H1 (cell line): ENCODE results near the gene GNG5. TPM values are rescaled to one million over a fixed set of nuclear protein-coding genes. Genes with fewer than 3 reads are reported as not detected.

Experiments
- CTCF ChIA-PET: fragments of 300-600 bp; sonication (Branson Sonifier 250); formaldehyde crosslinking; loops from one replicate; lab custom pipeline; 2021; ENCODE audit not compliant: partially characterized antibody; lab: Charles Lee
- POLR2A ChIA-PET: fragments of 300-600 bp; sonication (Branson Sonifier 250); formaldehyde crosslinking; loops from one replicate; lab custom pipeline; 2021; ENCODE audit warnings: inconsistent platforms; ENCODE audit not compliant: partially characterized antibody; lab: Charles Lee
- DNase-seq, 2 experiments: peaks; one replicate each; pipeline versions ENCODE4 v3.0.0 to v3.0.0-alpha.2; 2010 to 2022; ENCODE audit warnings: low spot score in 2 of 2, low read depth in 1 of 2, mixed read lengths in 1 of 2
- FAIRE-seq: peaks from 2 replicates; lab custom pipeline; 2011; peaks lifted over from hg19 to GRCh38; lab: Jason Lieb, UNC
- H2AFZ ChIP-seq: 2 replicates; pipeline ENCODE4 v1.8.1; 2012; ENCODE audit warnings: low read length, inconsistent platforms
- H2AK5ac ChIP-seq: 2 replicates; pipeline ENCODE4 v1.6.1; 2013; ENCODE audit warnings: low read depth, low read length
- H2BK120ac ChIP-seq: replicated peaks from 2 replicates; pipeline ENCODE3; 2013; ENCODE audit warnings: low read depth, low read length, inconsistent platforms
- H2BK12ac ChIP-seq: 2 replicates; pipeline ENCODE4 v1.6.1; 2013; ENCODE audit warnings: low read depth, low read length
- H2BK15ac ChIP-seq: 2 replicates; pipeline ENCODE4 v1.6.1; 2013; ENCODE audit warnings: low read length
- H2BK20ac ChIP-seq: 2 replicates; pipeline ENCODE4 v1.6.1; 2013; ENCODE audit warnings: low read length
- H2BK5ac ChIP-seq: 2 replicates; pipeline ENCODE4 v1.6.1; 2013; ENCODE audit warnings: low read depth, low read length
- H3K14ac ChIP-seq: 2 replicates; pipeline ENCODE4 v1.6.1; 2013; ENCODE audit warnings: inconsistent platforms; ENCODE audit not compliant: insufficient read length
- H3K18ac ChIP-seq: 2 replicates; pipeline ENCODE4 v1.6.1; 2013; ENCODE audit warnings: low read length; ENCODE audit errors: extremely low read depth
- H3K23ac ChIP-seq: 2 replicates; pipeline ENCODE4 v1.6.1; 2013; ENCODE audit warnings: inconsistent platforms; ENCODE audit not compliant: insufficient read length
- H3K23me2 ChIP-seq: 2 replicates; pipeline ENCODE4 v1.6.1; 2013; ENCODE audit warnings: low read depth, low read length
- H3K27ac ChIP-seq: 2 replicates; pipeline ENCODE4 v1.6.1; 2011; ENCODE audit warnings: low read depth, low read length, inconsistent platforms
- H3K27me3 ChIP-seq, 4 experiments: replicated peaks in 1 of 4; 1 replicate in 1 of 4; 2 replicates in 3 of 4; pipeline versions ENCODE4 v1.6.1 to v1.8.1; 2011 to 2013; ENCODE audit warnings: low read length in 3 of 4, mild to moderate bottlenecking in 3 of 4, inconsistent platforms in 2 of 4, mixed read lengths in 2 of 4, moderate library complexity in 1 of 4; ENCODE audit not compliant: control insufficient read depth in 3 of 4, insufficient read depth in 3 of 4; ENCODE audit errors: extremely low read depth in 1 of 4
- H3K36me3 ChIP-seq, 4 experiments: 2 replicates each; pipeline versions ENCODE4 v1.6.1 to v1.8.1; 2011 to 2013; ENCODE audit warnings: mild to moderate bottlenecking in 4 of 4, low read length in 3 of 4, moderate library complexity in 2 of 4, control low read depth in 1 of 4, inconsistent platforms in 1 of 4; ENCODE audit not compliant: insufficient read depth in 4 of 4, control insufficient read depth in 2 of 4
- H3K4ac ChIP-seq: replicated peaks from 2 replicates; pipeline ENCODE3; 2013; ENCODE audit warnings: low read length, low read depth, mixed read lengths, inconsistent platforms; ENCODE audit not compliant: insufficient read length
- H3K4me1 ChIP-seq, 4 experiments: replicated peaks in 1 of 4; 1 replicate in 1 of 4; 2 replicates in 3 of 4; pipeline versions ENCODE4 v1.6.1 to v1.8.1; 2011 to 2013; ENCODE audit warnings: low read length in 3 of 4, inconsistent platforms in 2 of 4, mixed read lengths in 1 of 4; ENCODE audit not compliant: insufficient read depth in 4 of 4, control insufficient read depth in 3 of 4
- H3K4me2 ChIP-seq, 2 experiments: 2 replicates each; pipeline versions ENCODE4 v1.6.1 to v1.8.1; 2011 to 2013; ENCODE audit warnings: low read depth in 2 of 2, low read length in 2 of 2, control low read depth in 1 of 2, inconsistent platforms in 1 of 2, mild to moderate bottlenecking in 1 of 2; ENCODE audit not compliant: insufficient read depth in 1 of 2
- H3K4me3 ChIP-seq, 4 experiments: fragments of 200-600, 300-600 bp in 1 of 4; sonication (generic), shearing (Covaris generic), sonication (Bioruptor Twin) in 1 of 4; 2 replicates each; pipeline versions ENCODE4 v1.5.1 to v1.8.1; 2011 to 2016; ENCODE audit warnings: low read length in 4 of 4, low read depth in 3 of 4, control low read depth in 2 of 4, inconsistent platforms in 2 of 4, mild to moderate bottlenecking in 2 of 4, mixed read lengths in 1 of 4, moderate library complexity in 1 of 4; ENCODE audit not compliant: insufficient read depth in 2 of 4; ENCODE audit errors: extremely low read depth in 1 of 4
- H3K56ac ChIP-seq: replicated peaks from 2 replicates; pipeline ENCODE3; 2013; ENCODE audit warnings: low read depth, mild to moderate bottlenecking, mixed read lengths, low read length, inconsistent platforms; ENCODE audit not compliant: insufficient read length
- H3K79me1 ChIP-seq: 2 replicates; pipeline ENCODE4 v1.6.1; 2013; ENCODE audit warnings: low read depth, low read length, control low read depth
- H3K79me2 ChIP-seq, 2 experiments: 2 replicates each; pipeline versions ENCODE4 v1.6.1 to v1.8.1; 2012 to 2013; ENCODE audit warnings: low read length in 2 of 2, mild to moderate bottlenecking in 2 of 2, inconsistent platforms in 1 of 2; ENCODE audit not compliant: insufficient read depth in 2 of 2, control insufficient read depth in 1 of 2
- H3K9ac ChIP-seq, 4 experiments: replicated peaks in 1 of 4; 1 replicate in 1 of 4; 2 replicates in 3 of 4; pipeline versions ENCODE4 v1.6.1 to v1.8.1; 2011 to 2013; ENCODE audit warnings: low read depth in 3 of 4, low read length in 3 of 4, control low read depth in 2 of 4, mild to moderate bottlenecking in 2 of 4, moderate library complexity in 2 of 4, inconsistent platforms in 1 of 4; ENCODE audit errors: extremely low read depth in 1 of 4
- H3K9me3 ChIP-seq, 2 experiments: 2 replicates each; pipeline versions ENCODE4 v1.6.1 to v1.8.1; 2012 to 2013; ENCODE audit warnings: mild to moderate bottlenecking in 2 of 2, moderate library complexity in 2 of 2, control low read depth in 1 of 2, inconsistent platforms in 1 of 2, low read depth in 1 of 2, low read length in 1 of 2, mixed read lengths in 1 of 2; ENCODE audit not compliant: insufficient read depth in 2 of 2
- H4K20me1 ChIP-seq, 2 experiments: replicated peaks in 1 of 2; 2 replicates each; pipeline versions ENCODE3 to v1.8.1; 2011 to 2013; ENCODE audit warnings: inconsistent platforms in 2 of 2, low read length in 2 of 2, mild to moderate bottlenecking in 1 of 2; ENCODE audit not compliant: insufficient read depth in 2 of 2, control insufficient read depth in 1 of 2
- H4K5ac ChIP-seq: 2 replicates; pipeline ENCODE4 v1.6.1; 2013; ENCODE audit warnings: low read length, low read depth, mixed read lengths, inconsistent platforms; ENCODE audit not compliant: insufficient read length
- H4K8ac ChIP-seq: 2 replicates; pipeline ENCODE4 v1.8.0; 2013; ENCODE audit warnings: mild to moderate bottlenecking, moderate library complexity, low read length, inconsistent platforms; ENCODE audit not compliant: insufficient read depth; ENCODE audit errors: extremely low read depth
- H4K91ac ChIP-seq: replicated peaks from 2 replicates; pipeline ENCODE3; 2013; ENCODE audit warnings: low read length, mixed read lengths, inconsistent platforms; ENCODE audit not compliant: insufficient read length
- CREB1 ChIP-seq: IDR thresholded peaks from 2 replicates; pipeline ENCODE4 v1.6.1; 2012; ENCODE audit warnings: inconsistent platforms
- WGBS, 2 experiments: shearing (Covaris generic) in 1 of 2; methylation state at CpG; one replicate each; pipeline versions ENCODE4 v1.1.6 to v1.1.7; 2013 to 2015; ENCODE audit warnings: low lambda C conversion rate in 2 of 2, mixed read lengths in 2 of 2, inconsistent platforms in 1 of 2, low coverage in 1 of 2, missing lambda C conversion rate in 1 of 2; ENCODE audit not compliant: insufficient replicate concordance in 2 of 2, insufficient coverage in 1 of 2, insufficient read length in 1 of 2; ENCODE audit errors: extremely low coverage in 1 of 2, missing lambda C conversion rate in 1 of 2; 5-methylcytosine and 5-hydroxymethylcytosine counted together
- polyA plus RNA-seq, 7 experiments: library from polyadenylated mRNA; depleted of rRNA in 3 of 7; stranded (reverse) in 5 of 7; unstranded in 2 of 7; fragments of >200 nt in 5 of 7; fragments of 200-250 nt in 2 of 7; gene quantifications; 1 replicate in 5 of 7; 2 replicates in 1 of 7; 4 replicates in 1 of 7; pipeline versions ENCODE4 v1.2.1 to v1.2.3, GENCODE V29; 2011 to 2013; ENCODE audit warnings: missing spikeins in 2 of 7, mixed read lengths in 2 of 7
- total RNA-seq: library from RNA; stranded (reverse); fragmentation: NEBNext Ultra II Directional; extraction: Animal tissue kit (Norgen Biotek cat#: 25700); gene quantifications from 2 replicates; pipeline ENCODE4 v1.2.1, GENCODE V29; 2021

Gene GNG5
- total and polyA plus RNA-seq, 2 of the 8 experiments (the other 6 are each of a cell fraction or from before 2014, with no cell fraction given): 94.0 to 104 TPM

DNA sequence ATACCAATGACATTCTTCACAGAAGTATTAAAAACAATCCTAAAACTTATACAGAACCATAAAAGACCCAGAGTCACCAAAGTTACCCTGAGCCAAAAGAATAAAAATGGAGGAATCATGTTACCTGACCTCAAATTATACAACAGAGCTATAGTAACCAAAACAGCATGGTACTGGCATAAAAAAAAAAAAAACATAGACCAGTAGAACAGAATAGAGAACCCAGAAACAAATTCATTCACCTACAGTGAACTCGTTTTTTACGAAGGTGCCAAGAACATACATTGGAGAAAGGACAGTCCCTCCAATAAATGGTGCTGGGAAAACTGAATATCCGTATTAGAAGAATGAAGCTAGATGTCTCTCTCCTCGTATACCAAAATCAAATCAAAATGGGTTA is 2.6 kb upstream of the GNG5 start:
- Histone ChIP-seq H3K14ac (no peak overlapping the region), H4K91ac (no peak overlapping the region), H2BK5ac (no peak overlapping the region), H2BK20ac (no peak overlapping the region), H3K56ac (no peak overlapping the region), H3K4me1 (peaks cover 0 to 6% (median 1%) of the 10 kb centered on the region in 4 experiments; a peak in 6 of 7 replicates), H3K79me2 (peaks cover 3 to 16% of the 10 kb centered on the region in 2 experiments; a peak in 2 of 4 replicates), H3K27ac (no peak overlapping the region), H2BK12ac (no peak overlapping the region), H3K27me3 (no peaks in the 10 kb centered on the region), H3K9ac (no peak overlapping the region), H4K8ac (no peak overlapping the region), H3K9me3 (no peaks in the 10 kb centered on the region), H3K23ac (no peak overlapping the region), H4K20me1 (peaks cover 8 to 9% of the 10 kb centered on the region in 2 experiments), H3K23me2 (peaks cover 6% of the 10 kb centered on the region; the same call in 1 of the 2 replicates), H2BK15ac (no peak overlapping the region), H3K4ac (no peak overlapping the region), H2BK120ac (no peak overlapping the region), H4K5ac (no peak overlapping the region), H3K4me2 (no peak overlapping the region), H2AFZ (no peak overlapping the region), H3K79me1 (no peaks in the 10 kb centered on the region), H3K18ac (no peak overlapping the region), H2AK5ac (no peak overlapping the region), H3K4me3 (no peak overlapping the region), H3K36me3 (no peaks in the 10 kb centered on the region)
- DNase-seq (no peak), FAIRE-seq (no peak)
- 89% methylated on average over 4 of the region's 4 CpGs; no CpG with 5 or more reads in 1 of the 2 experiments for WGBS, 2 experiments
- POLR2A ChIA-PET: no interaction called here
- no peak for TF ChIP-seq CREB1
- CTCF ChIA-PET: interaction anchor here (0.6 kb wide), 1 partner anchor 94 kb away, joined by 3 read pairs; no protein-coding TSS in a partner anchor
